Measurements from ENCODE around the gene STX8.

- TF ChIP-seq, protein P1, sequence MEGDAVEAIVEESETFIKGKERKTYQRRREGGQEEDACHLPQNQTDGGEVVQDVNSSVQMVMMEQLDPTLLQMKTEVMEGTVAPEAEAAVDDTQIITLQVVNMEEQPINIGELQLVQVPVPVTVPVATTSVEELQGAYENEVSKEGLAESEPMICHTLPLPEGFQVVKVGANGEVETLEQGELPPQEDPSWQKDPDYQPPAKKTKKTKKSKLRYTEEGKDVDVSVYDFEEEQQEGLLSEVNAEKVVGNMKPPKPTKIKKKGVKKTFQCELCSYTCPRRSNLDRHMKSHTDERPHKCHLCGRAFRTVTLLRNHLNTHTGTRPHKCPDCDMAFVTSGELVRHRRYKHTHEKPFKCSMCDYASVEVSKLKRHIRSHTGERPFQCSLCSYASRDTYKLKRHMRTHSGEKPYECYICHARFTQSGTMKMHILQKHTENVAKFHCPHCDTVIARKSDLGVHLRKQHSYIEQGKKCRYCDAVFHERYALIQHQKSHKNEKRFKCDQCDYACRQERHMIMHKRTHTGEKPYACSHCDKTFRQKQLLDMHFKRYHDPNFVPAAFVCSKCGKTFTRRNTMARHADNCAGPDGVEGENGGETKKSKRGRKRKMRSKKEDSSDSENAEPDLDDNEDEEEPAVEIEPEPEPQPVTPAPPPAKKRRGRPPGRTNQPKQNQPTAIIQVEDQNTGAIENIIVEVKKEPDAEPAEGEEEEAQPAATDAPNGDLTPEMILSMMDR (IDR thresholded peaks at IDR 0.05): no peak
- TF ChIP-seq POLR2AphosphoS5 (IDR thresholded peaks at IDR 0.05; ENCODE audit: low read depth, low read length) (no peak), TCF7L2 (IDR thresholded peaks at IDR 0.05; ENCODE audit: low read depth, low read length) (no peak)
- TF ChIP-seq, protein P2, sequence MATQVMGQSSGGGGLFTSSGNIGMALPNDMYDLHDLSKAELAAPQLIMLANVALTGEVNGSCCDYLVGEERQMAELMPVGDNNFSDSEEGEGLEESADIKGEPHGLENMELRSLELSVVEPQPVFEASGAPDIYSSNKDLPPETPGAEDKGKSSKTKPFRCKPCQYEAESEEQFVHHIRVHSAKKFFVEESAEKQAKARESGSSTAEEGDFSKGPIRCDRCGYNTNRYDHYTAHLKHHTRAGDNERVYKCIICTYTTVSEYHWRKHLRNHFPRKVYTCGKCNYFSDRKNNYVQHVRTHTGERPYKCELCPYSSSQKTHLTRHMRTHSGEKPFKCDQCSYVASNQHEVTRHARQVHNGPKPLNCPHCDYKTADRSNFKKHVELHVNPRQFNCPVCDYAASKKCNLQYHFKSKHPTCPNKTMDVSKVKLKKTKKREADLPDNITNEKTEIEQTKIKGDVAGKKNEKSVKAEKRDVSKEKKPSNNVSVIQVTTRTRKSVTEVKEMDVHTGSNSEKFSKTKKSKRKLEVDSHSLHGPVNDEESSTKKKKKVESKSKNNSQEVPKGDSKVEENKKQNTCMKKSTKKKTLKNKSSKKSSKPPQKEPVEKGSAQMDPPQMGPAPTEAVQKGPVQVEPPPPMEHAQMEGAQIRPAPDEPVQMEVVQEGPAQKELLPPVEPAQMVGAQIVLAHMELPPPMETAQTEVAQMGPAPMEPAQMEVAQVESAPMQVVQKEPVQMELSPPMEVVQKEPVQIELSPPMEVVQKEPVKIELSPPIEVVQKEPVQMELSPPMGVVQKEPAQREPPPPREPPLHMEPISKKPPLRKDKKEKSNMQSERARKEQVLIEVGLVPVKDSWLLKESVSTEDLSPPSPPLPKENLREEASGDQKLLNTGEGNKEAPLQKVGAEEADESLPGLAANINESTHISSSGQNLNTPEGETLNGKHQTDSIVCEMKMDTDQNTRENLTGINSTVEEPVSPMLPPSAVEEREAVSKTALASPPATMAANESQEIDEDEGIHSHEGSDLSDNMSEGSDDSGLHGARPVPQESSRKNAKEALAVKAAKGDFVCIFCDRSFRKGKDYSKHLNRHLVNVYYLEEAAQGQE (IDR thresholded peaks at IDR 0.05; ENCODE audit: insufficient read depth in 1 of 2, low read depth in 2 of 2, low read length in 1 of 2): no peak
Observed at GRCh38 chr17:9424071-9424640, 151.5 kb downstream of the STX8 start.
